GM12878 (cell line): ENCODE measurements around the gene ZMIZ1. TPM values are rescaled to one million over a fixed set of nuclear protein-coding genes. Genes with fewer than 3 reads are reported as not detected.

Source experiments
- ATAC-seq: fragments of 200-7000 bp; cut with Tn5 transposase; 3 replicates; pipeline ENCODE4 v1.9.1; 2020; ENCODE audit warnings: mild to moderate bottlenecking, moderate library complexity
- BruUV-seq: library from RNA; stranded (reverse); fragments of 400-500 nt; replicated peaks from 2 replicates; lab custom pipeline; 2021; lab: Mats Ljungman, UMichigan
- CTCF ChIA-PET: fragments of 300-600 bp; sonication (Branson Sonifier 250); formaldehyde crosslinking; extraction: SDS; loops from one replicate; lab custom pipeline; 2021; ENCODE audit warnings: inconsistent platforms; lab: Yijun Ruan, JAX
- POLR2A ChIA-PET: fragments of 350-600 bp; formaldehyde crosslinking; extraction: SDS; loops from one replicate; lab custom pipeline; 2021; ENCODE audit warnings: inconsistent platforms; lab: Charles Lee
- RAD21 ChIA-PET: fragments of 300-600 bp; sonication (Branson Sonifier 250); formaldehyde crosslinking; loops from one replicate; lab custom pipeline; 2023; ENCODE audit warnings: antibody characterized with exemption; ENCODE audit not compliant: unreplicated experiment; lab: Charles Lee
- SMC1A ChIA-PET: fragments of 300-600 bp; sonication (Branson Sonifier 250); formaldehyde crosslinking; loops from one replicate; lab custom pipeline; 2023; ENCODE audit not compliant: unreplicated experiment, uncharacterized antibody; lab: Charles Lee
- DNase-seq: peaks from one replicate; pipeline ENCODE4 v3.0.0-alpha.2; 2011; ENCODE audit warnings: low read depth, low spot score
- FAIRE-seq: peaks from 3 replicates; lab custom pipeline; 2011; peaks lifted over from hg19 to GRCh38; lab: Jason Lieb, UNC
- H2AFZ ChIP-seq: 2 replicates; pipeline ENCODE4 v1.6.0; 2011; ENCODE audit warnings: low read depth, low read length, control low read depth; ENCODE audit not compliant: control insufficient read depth
- H3K27ac ChIP-seq: 2 replicates; pipeline ENCODE4 v1.5.1; 2011; ENCODE audit warnings: control low read depth; ENCODE audit not compliant: control insufficient read depth, insufficient read depth
- H3K27me3 ChIP-seq, 2 experiments: replicated peaks in 1 of 2; 2 replicates each; pipeline versions ENCODE4 v1.6.0 to v1.6.1; 2011; ENCODE audit warnings: low read length in 1 of 2; ENCODE audit not compliant: control insufficient read depth in 2 of 2, insufficient read depth in 2 of 2
- H3K36me3 ChIP-seq, 2 experiments: 2 replicates each; pipeline ENCODE4 v1.5.1; 2011; ENCODE audit warnings: low read length in 1 of 2; ENCODE audit not compliant: control insufficient read depth in 2 of 2, insufficient read depth in 2 of 2
- H3K4me1 ChIP-seq: 2 replicates; pipeline ENCODE4 v1.6.1; 2011; ENCODE audit warnings: mild to moderate bottlenecking, low read length, moderate library complexity, mixed read lengths; ENCODE audit not compliant: control insufficient read depth, insufficient read depth
- H3K4me2 ChIP-seq: 2 replicates; pipeline ENCODE4 v1.6.0; 2011; ENCODE audit warnings: control low read depth; ENCODE audit not compliant: control insufficient read depth, insufficient read depth
- H3K4me3 ChIP-seq: fragments of 200-600 bp; sonication (generic); 2 replicates; pipeline ENCODE4 v1.5.1; 2016
- H3K79me2 ChIP-seq: 2 replicates; pipeline ENCODE4 v1.6.0; 2011; ENCODE audit warnings: low read length; ENCODE audit not compliant: control insufficient read depth, insufficient read depth
- H3K9ac ChIP-seq: 2 replicates; pipeline ENCODE4 v1.8.0; 2011; ENCODE audit warnings: low read length, control low read depth, mixed read lengths; ENCODE audit not compliant: control insufficient read depth, insufficient read depth
- H3K9me3 ChIP-seq: replicated peaks from 3 replicates; pipeline ENCODE4 v1.5.1; 2011; ENCODE audit warnings: mild to moderate bottlenecking, low read length; ENCODE audit not compliant: control insufficient read depth, insufficient read depth
- H4K20me1 ChIP-seq: 2 replicates; pipeline ENCODE4 v1.6.0; 2011; ENCODE audit not compliant: control insufficient read depth, insufficient read depth
- BCL11A ChIP-seq: IDR thresholded peaks from 2 replicates; pipeline ENCODE4 v1.6.1; 2011; ENCODE audit warnings: low read depth, low read length
- EED ChIP-seq: sonication (generic); IDR thresholded peaks from 2 replicates; pipeline ENCODE4 v1.6.1; 2016; ENCODE audit warnings: antibody characterized with exemption, low read depth
- ELK1 ChIP-seq: IDR thresholded peaks from 2 replicates; pipeline ENCODE4 v1.6.1; 2012; ENCODE audit warnings: low read depth, low read length, improper control_type of control experiment
- FOXK2 ChIP-seq: fragments of 450-650 bp; IDR thresholded peaks from 2 replicates; pipeline ENCODE4 v1.6.1; 2017; ENCODE audit warnings: mild to moderate bottlenecking, moderate library complexity
- FOXM1 ChIP-seq: IDR thresholded peaks from 2 replicates; pipeline ENCODE4 v1.6.1; 2012; ENCODE audit warnings: low read depth, mild to moderate bottlenecking, inconsistent platforms, low read length, moderate library complexity
- NR2C2 ChIP-seq: IDR thresholded peaks from 2 replicates; pipeline ENCODE4 v1.6.1; 2011; ENCODE audit warnings: borderline replicate concordance, low read depth; ENCODE audit not compliant: control insufficient read depth, insufficient read length
- SP1 ChIP-seq: IDR thresholded peaks from one replicate; pipeline ENCODE4 v1.6.1; 2011; ENCODE audit warnings: low read depth, low read length
- SRF ChIP-seq, 2 experiments: IDR thresholded peaks; 2 replicates each; pipeline ENCODE4 v1.6.1; 2011; ENCODE audit warnings: low read depth in 2 of 2, low read length in 2 of 2, mild to moderate bottlenecking in 1 of 2, moderate library complexity in 1 of 2
- TCF12 ChIP-seq: IDR thresholded peaks from 2 replicates; pipeline ENCODE4 v1.6.1; 2011; ENCODE audit warnings: low read depth, mild to moderate bottlenecking, low read length
- TCF3 ChIP-seq: IDR thresholded peaks from 2 replicates; pipeline ENCODE4 v1.6.1; 2012; ENCODE audit warnings: low read depth, mild to moderate bottlenecking, low read length, borderline replicate concordance; ENCODE audit not compliant: insufficient read depth
- ZZZ3 ChIP-seq: IDR thresholded peaks from 2 replicates; pipeline ENCODE4 v1.6.1; 2011; ENCODE audit warnings: low read depth; ENCODE audit not compliant: control insufficient read depth, insufficient read length
- WGBS: methylation state at CpG from one replicate; pipeline ENCODE4 v1.1.6; 2016; ENCODE audit warnings: low lambda C conversion rate; ENCODE audit not compliant: insufficient replicate concordance, insufficient coverage; ENCODE audit errors: missing lambda C conversion rate; 5-methylcytosine and 5-hydroxymethylcytosine counted together
- in situ Hi-C: fragments of 300-500 bp; cut with MboI; formaldehyde crosslinking; loops from 9 replicates; pipeline ENCODE4 v1.14.3; 2018; ENCODE audit warnings: mixed read lengths
- intact Hi-C: fragments of 100-400 bp; cut with micrococcal nuclease; formaldehyde crosslinking; loops from one replicate; pipeline ENCODE4 v1.14.2; 2022; ENCODE audit not compliant: unreplicated experiment
- polyA plus RNA-seq, 11 experiments: library from polyadenylated mRNA; depleted of rRNA in 4 of 11; unstranded in 6 of 11; stranded (reverse) in 5 of 11; fragments of >200 nt; fragmentation: Nextera tagmentation in 4 of 11; fragmentation: Illumina TruSeq in 1 of 11; extraction: Ambion mirVana in 4 of 11; extraction: Trizol in 1 of 11; gene quantifications; 1 replicate in 1 of 11; 2 replicates in 10 of 11; pipeline versions ENCODE4 v1.2.1 to v1.2.3, GENCODE V29; 2011 to 2016; ENCODE audit warnings: inconsistent platforms in 2 of 11, missing spikeins in 2 of 11, low read depth in 1 of 11
- total RNA-seq, 4 experiments: library from RNA; depleted of rRNA in 3 of 4; stranded (reverse); fragments of >200 nt in 3 of 4; fragmentation: Illumina TruSeq in 1 of 4; extraction: Trizol in 1 of 4; gene quantifications; 2 replicates each; pipeline versions ENCODE4 v1.2.1 to v1.2.3, GENCODE V29; 2013 to 2021
- TF ChIP-seq, protein P1 (sequence below): fragments of 450-650 bp; IDR thresholded peaks from 2 replicates; pipeline ENCODE4 v1.6.1; 2016; ENCODE audit warnings: mild to moderate bottlenecking

ZMIZ1 gene
- total and polyA plus RNA-seq, 10 of the 15 experiments (the other 5 are each of a cell fraction or from before 2014, with no cell fraction given) = 3.1 to 82.3 (median 14.9) TPM

DNA sequence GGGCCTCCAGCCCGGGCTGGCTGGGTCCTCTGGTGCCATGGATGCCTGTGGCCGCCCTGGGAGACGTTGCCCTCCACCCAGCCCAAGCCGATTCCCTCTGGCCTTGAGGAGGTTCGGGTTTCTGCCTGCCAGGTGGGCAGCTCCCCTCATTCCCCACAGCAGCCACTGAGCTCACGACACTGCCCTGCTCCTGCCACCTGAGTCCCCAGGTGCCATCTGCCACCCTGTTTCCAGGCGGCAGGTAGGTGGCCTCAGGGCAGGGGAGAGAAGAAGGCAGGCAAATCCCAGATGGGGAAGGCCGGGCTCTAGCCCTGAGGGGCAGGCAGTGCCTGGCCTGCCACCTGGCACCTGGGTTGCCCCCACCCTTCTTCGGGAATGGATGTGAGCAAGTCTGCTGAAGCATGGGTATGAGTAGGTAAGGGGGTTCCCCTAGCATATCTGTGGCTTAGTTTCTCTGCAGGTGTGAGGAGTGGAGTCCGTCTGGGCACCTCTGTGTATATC is 186.3 kb downstream of the ZMIZ1 start:
- no peak for FAIRE-seq
- TF ChIP-seq NR2C2 = no peak
- 0 out of 2 replicates have a peak, but pooled peaks have one; percentile 26 for TF ChIP-seq EED
- TF ChIP-seq, all 136 proteins: peak for 1
- SMC1A ChIA-PET = interaction anchor here (0.9 kb wide), 1 partner anchor 27 kb away, joined by 3 read pairs; no protein-coding TSS in a partner anchor
- peaks cover 64% of the 10 kb centered on the region for H3K4me1 ChIP-seq
- H3K27ac ChIP-seq = no peak overlapping the region
- no peak overlapping the region for H3K9ac ChIP-seq
- peaks cover 95% of the 10 kb centered on the region for H3K79me2 ChIP-seq
- intact Hi-C loops (no loop called here), in situ Hi-C loops (no loop called here)
- no peaks in the 10 kb centered on the region for H3K9me3 ChIP-seq
- peak; percentile 8 for ATAC-seq
- WGBS = 27% methylated on average over 10 of the region's 10 CpGs
- no peak overlapping the region for H3K4me3 ChIP-seq
- no TSS peak for BruUV-seq
- POLR2A ChIA-PET = no interaction called here
- no peak overlapping the region for H2AFZ ChIP-seq
- no peaks in the 10 kb centered on the region for H3K27me3 ChIP-seq
- RAD21 ChIA-PET = interaction anchor here (1.5 to 1.6 kb wide), 2 partner anchors 10 to 30 kb away, joined by 3 to 4 read pairs; no protein-coding TSS in a partner anchor
- no peak for DNase-seq
- H4K20me1 ChIP-seq = peaks cover 15% of the 10 kb centered on the region; the same call in 1 of the 2 replicates
- CTCF ChIA-PET = interaction anchor here (1.6 kb wide), 1 partner anchor 31 kb away, joined by 5 read pairs; no protein-coding TSS in a partner anchor
- H3K4me2 ChIP-seq = peak overlapping the region; percentile 54
- peaks cover 12 to 14% of the 10 kb centered on the region in 2 experiments for H3K36me3 ChIP-seq

DNA sequence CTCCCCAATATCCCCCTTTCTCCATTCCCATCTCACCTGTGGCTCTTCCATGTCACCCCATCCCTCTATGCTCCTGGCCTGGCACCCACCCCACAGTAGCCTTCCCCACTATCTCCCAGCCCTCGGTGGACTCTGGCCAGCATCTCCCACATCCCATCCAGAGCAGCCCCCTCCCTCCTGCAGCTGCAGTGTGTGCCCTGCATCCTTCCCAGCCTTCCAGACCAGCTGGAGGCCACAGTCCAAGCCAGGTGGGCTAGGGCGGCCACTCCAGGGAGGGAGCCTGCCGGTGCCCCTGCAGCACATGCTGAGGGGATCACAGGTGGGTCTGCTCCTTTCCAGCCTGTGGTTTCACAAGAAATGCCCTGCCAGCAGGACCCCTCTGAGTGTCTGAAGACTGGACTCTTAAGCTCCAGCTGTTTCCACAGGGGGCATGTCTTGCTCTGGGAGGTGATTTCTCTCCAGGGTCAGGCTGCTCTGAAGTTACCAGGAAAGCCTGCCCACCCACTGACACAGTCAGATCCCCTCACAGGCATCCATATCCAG is 187.6 kb downstream of the ZMIZ1 start:
- peaks cover 18% of the 10 kb centered on the region; the same call in 1 of the 2 replicates for H4K20me1 ChIP-seq
- ChIA-PET SMC1A (no interaction called here), RAD21 (no interaction called here), POLR2A (no interaction called here), CTCF (no interaction called here)
- H3K27me3 ChIP-seq = no peaks in the 10 kb centered on the region
- no peak overlapping the region for H3K9ac ChIP-seq
- no peaks in the 10 kb centered on the region for H3K9me3 ChIP-seq
- intact Hi-C loops (no loop called here), in situ Hi-C loops (no loop called here)
- H3K4me1 ChIP-seq = peaks cover 56% of the 10 kb centered on the region
- no peak for FAIRE-seq
- no peak overlapping the region for H3K27ac ChIP-seq
- no TSS peak for BruUV-seq
- peaks cover 94% of the 10 kb centered on the region for H3K79me2 ChIP-seq
- no peak for ATAC-seq
- H3K36me3 ChIP-seq = peaks cover 16 to 19% of the 10 kb centered on the region in 2 experiments
- no peak overlapping the region for H2AFZ ChIP-seq
- H3K4me3 ChIP-seq = no peak overlapping the region
- H3K4me2 ChIP-seq = no peak overlapping the region
- DNase-seq = no peak
- WGBS = 100% methylated on average over 3 of the region's 3 CpGs
- no peak for TF ChIP-seq FOXM1
- TF ChIP-seq ZZZ3 = no peak
- no peak for TF ChIP-seq BCL11A
- no peak for TF ChIP-seq FOXK2
- no peak for TF ChIP-seq ELK1
- no peak for TF ChIP-seq TCF12
- TF ChIP-seq SP1 = no peak
- TF ChIP-seq TCF3 = no peak
- TF ChIP-seq, protein P1, sequence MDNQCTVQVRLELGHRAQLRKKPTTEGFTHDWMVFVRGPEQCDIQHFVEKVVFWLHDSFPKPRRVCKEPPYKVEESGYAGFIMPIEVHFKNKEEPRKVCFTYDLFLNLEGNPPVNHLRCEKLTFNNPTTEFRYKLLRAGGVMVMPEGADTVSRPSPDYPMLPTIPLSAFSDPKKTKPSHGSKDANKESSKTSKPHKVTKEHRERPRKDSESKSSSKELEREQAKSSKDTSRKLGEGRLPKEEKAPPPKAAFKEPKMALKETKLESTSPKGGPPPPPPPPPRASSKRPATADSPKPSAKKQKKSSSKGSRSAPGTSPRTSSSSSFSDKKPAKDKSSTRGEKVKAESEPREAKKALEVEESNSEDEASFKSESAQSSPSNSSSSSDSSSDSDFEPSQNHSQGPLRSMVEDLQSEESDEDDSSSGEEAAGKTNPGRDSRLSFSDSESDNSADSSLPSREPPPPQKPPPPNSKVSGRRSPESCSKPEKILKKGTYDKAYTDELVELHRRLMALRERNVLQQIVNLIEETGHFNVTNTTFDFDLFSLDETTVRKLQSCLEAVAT = no peak
- TF ChIP-seq SRF (IDR thresholded peaks at IDR 0.05; ENCODE audit: low read depth in 2 of 2, low read length in 2 of 2) = no peak
